ENCODE data around the gene UBE2H.
"Not testable (repeated sequence)": the region's sequence is repeated elsewhere in the genome, so short reads cannot be mapped to it uniquely, and the experiment has no call there.

The UBE2H gene

DNA sequence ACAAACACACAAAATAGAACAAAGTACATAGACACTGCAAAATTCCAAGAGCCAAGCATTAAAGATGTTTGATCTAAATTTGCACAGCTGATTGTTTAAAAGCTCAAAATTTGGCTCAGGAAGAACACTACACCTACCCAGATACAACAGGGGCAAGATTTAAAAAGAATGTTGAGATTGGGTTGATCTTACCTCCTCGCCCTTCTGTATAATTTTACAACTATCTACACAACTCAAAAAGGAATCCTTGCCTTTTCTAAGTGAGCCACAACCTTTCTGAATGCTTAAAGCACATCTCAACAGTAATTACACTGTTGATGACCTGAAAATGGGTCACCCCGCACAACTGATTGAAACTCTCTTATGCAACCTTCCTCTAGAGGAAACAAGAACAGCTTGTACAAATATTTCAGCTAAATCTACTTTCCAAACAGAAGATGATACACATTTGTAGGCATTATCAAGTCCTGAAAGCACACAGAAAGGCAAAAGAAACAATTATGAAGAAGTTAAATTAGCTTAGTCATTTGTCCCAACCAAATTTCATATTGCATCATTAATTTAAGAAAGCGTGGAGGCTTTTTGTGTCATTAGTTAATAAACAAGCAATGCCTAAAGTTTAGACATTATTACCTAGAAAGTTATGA is 75.5 kb downstream of the UBE2H start:
- Histone ChIP-seq H3K27me3 (replicated peaks; ENCODE audit: control insufficient read depth, insufficient read depth, low read length, poor library complexity, severe bottlenecking) (no peaks in the 10 kb centered on the region), H3K36me3 (ENCODE audit: control insufficient read depth, insufficient read depth, low read length) (peaks cover 3% of the 10 kb centered on the region), H3K27ac (ENCODE audit: insufficient read depth, low read length, poor library complexity, severe bottlenecking) (no peak overlapping the region), H3K4me1 (ENCODE audit: control insufficient read depth, insufficient read depth, low read length, poor library complexity, severe bottlenecking) (peaks cover 4% of the 10 kb centered on the region), H3K4me3 (ENCODE audit: insufficient read depth, low read depth, low read length, poor library complexity, severe bottlenecking) (no peak overlapping the region), H3K9me3 (ENCODE audit: control insufficient read depth, low read length) (no peaks in the 10 kb centered on the region)
- no peak for DNase-seq

- Histone ChIP-seq H3K4me1 (ENCODE audit: control insufficient read depth, insufficient read depth, low read length, poor library complexity, severe bottlenecking) (peaks cover 4% of the 10 kb centered on the region), H3K27me3 (replicated peaks; ENCODE audit: control insufficient read depth, insufficient read depth, low read length, poor library complexity, severe bottlenecking) (no peaks in the 10 kb centered on the region), H3K9me3 (ENCODE audit: control insufficient read depth, low read length) (no peaks in the 10 kb centered on the region), H3K4me3 (ENCODE audit: insufficient read depth, low read depth, low read length, poor library complexity, severe bottlenecking) (no peak overlapping the region), H3K36me3 (ENCODE audit: control insufficient read depth, insufficient read depth, low read length) (peaks cover 3% of the 10 kb centered on the region), H3K27ac (ENCODE audit: insufficient read depth, low read length, poor library complexity, severe bottlenecking) (no peak overlapping the region)
- no peak for DNase-seq
These were observed 76.9 kb downstream of the UBE2H start for GRCh38 chr7:129875745-129876411.

DNA sequence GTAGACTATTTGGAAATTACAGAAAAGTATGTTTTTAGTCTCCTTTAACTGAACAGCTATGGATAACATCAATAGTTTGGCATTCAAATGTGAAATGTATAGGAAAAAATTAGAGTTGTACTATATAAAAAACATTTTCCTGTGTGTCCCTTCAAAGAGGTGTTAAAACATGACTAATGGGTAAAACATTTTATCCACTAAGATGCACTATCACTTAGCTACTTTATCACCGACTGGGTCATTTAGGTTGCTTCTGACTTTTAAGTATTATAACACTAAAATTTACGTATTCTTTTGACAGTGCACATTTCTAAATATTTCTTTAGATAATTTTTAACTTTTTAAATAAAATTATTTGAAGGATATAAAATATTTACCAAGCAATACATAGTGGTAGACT is 77.6 kb downstream of the UBE2H start:
- Histone ChIP-seq H3K27ac (ENCODE audit: insufficient read depth, low read length, poor library complexity, severe bottlenecking) (no peak overlapping the region), H3K36me3 (ENCODE audit: control insufficient read depth, insufficient read depth, low read length) (peaks cover 3% of the 10 kb centered on the region), H3K9me3 (ENCODE audit: control insufficient read depth, low read length) (no peaks in the 10 kb centered on the region), H3K4me3 (ENCODE audit: insufficient read depth, low read depth, low read length, poor library complexity, severe bottlenecking) (no peak overlapping the region), H3K27me3 (replicated peaks; ENCODE audit: control insufficient read depth, insufficient read depth, low read length, poor library complexity, severe bottlenecking) (no peaks in the 10 kb centered on the region), H3K4me1 (ENCODE audit: control insufficient read depth, insufficient read depth, low read length, poor library complexity, severe bottlenecking) (no peaks in the 10 kb centered on the region)
- DNase-seq: no peak

DNA sequence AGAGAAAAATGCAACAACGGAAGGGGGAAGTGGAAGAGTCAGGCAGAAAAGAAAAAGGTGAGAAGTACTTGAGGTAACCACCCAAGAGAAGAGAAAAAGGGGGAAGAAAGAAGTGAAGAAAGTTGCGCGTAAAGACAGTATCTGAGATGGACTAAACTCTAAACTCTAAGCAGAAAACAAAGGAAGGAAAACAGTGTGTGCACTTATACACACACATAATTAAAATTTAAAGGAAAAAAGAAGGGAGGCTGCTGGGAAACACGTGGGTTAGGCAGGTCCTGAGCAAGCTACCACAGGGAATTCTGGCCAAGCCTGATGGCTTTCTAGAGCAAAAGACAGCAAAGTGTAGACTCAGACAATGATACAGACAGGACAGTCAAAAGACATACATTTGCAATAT is 78.0 kb downstream of the UBE2H start:
- H3K27me3 ChIP-seq (replicated peaks; ENCODE audit: control insufficient read depth, insufficient read depth, low read length, poor library complexity, severe bottlenecking): no peaks in the 10 kb centered on the region
- no peak for DNase-seq
- H3K4me1 ChIP-seq (ENCODE audit: control insufficient read depth, insufficient read depth, low read length, poor library complexity, severe bottlenecking): no peaks in the 10 kb centered on the region
- H3K4me3 ChIP-seq (ENCODE audit: insufficient read depth, low read depth, low read length, poor library complexity, severe bottlenecking): no peak overlapping the region
- H3K36me3 ChIP-seq (ENCODE audit: control insufficient read depth, insufficient read depth, low read length): peaks cover 3% of the 10 kb centered on the region
- no peak overlapping the region for H3K27ac ChIP-seq (ENCODE audit: insufficient read depth, low read length, poor library complexity, severe bottlenecking)
- no peaks in the 10 kb centered on the region for H3K9me3 ChIP-seq (ENCODE audit: control insufficient read depth, low read length)

- H3K9me3 ChIP-seq (ENCODE audit: control insufficient read depth, low read length): no peaks in the 10 kb centered on the region
- H3K4me1 ChIP-seq (ENCODE audit: control insufficient read depth, insufficient read depth, low read length, poor library complexity, severe bottlenecking): no peaks in the 10 kb centered on the region
- H3K27ac ChIP-seq (ENCODE audit: insufficient read depth, low read length, poor library complexity, severe bottlenecking): no peak overlapping the region
- no peak overlapping the region for H3K4me3 ChIP-seq (ENCODE audit: insufficient read depth, low read depth, low read length, poor library complexity, severe bottlenecking)
- no peak for DNase-seq
- H3K27me3 ChIP-seq (replicated peaks; ENCODE audit: control insufficient read depth, insufficient read depth, low read length, poor library complexity, severe bottlenecking): no peaks in the 10 kb centered on the region
- peaks cover 3% of the 10 kb centered on the region for H3K36me3 ChIP-seq (ENCODE audit: control insufficient read depth, insufficient read depth, low read length)
These were observed 80.7 kb downstream of the UBE2H start for GRCh38 chr7:129872054-129872453.

DNA sequence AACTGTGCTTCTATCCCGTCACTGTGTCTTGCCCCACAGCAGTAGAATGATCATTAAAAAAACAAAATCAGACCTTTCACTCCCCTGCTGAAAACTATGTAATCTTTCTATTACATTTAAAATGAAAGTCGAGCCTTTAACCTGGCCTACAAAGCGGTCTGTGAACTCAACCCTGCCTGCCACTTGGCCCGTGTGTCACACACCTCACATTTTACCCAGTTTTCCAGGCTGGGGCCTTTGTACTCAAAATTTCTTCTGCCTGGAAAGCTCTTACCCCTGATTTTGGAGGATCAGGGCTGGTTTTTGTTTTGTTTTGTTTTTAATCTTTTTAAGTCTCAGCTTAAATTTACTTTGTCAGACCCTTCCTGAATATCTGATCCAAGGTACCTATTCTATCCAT is 82.1 kb downstream of the UBE2H start:
- Histone ChIP-seq H3K4me1 (ENCODE audit: control insufficient read depth, insufficient read depth, low read length, poor library complexity, severe bottlenecking) (no peaks in the 10 kb centered on the region), H3K27ac (ENCODE audit: insufficient read depth, low read length, poor library complexity, severe bottlenecking) (no peak overlapping the region), H3K4me3 (ENCODE audit: insufficient read depth, low read depth, low read length, poor library complexity, severe bottlenecking) (no peak overlapping the region), H3K9me3 (ENCODE audit: control insufficient read depth, low read length) (no peaks in the 10 kb centered on the region), H3K36me3 (ENCODE audit: control insufficient read depth, insufficient read depth, low read length) (peaks cover 2% of the 10 kb centered on the region), H3K27me3 (replicated peaks; ENCODE audit: control insufficient read depth, insufficient read depth, low read length, poor library complexity, severe bottlenecking) (no peaks in the 10 kb centered on the region)
- DNase-seq: no peak

- no peak for DNase-seq
- no peaks in the 10 kb centered on the region for H3K4me1 ChIP-seq (ENCODE audit: control insufficient read depth, insufficient read depth, low read length, poor library complexity, severe bottlenecking)
- no peak overlapping the region for H3K4me3 ChIP-seq (ENCODE audit: insufficient read depth, low read depth, low read length, poor library complexity, severe bottlenecking)
- no peaks in the 10 kb centered on the region for H3K27me3 ChIP-seq (replicated peaks; ENCODE audit: control insufficient read depth, insufficient read depth, low read length, poor library complexity, severe bottlenecking)
- no peaks in the 10 kb centered on the region for H3K36me3 ChIP-seq (ENCODE audit: control insufficient read depth, insufficient read depth, low read length)
- no peaks in the 10 kb centered on the region for H3K9me3 ChIP-seq (ENCODE audit: control insufficient read depth, low read length)
- no peak overlapping the region for H3K27ac ChIP-seq (ENCODE audit: insufficient read depth, low read length, poor library complexity, severe bottlenecking)
These were observed 86.5 kb downstream of the UBE2H start for GRCh38 chr7:129866251-129866650.

- no peaks in the 10 kb centered on the region for H3K36me3 ChIP-seq (ENCODE audit: control insufficient read depth, insufficient read depth, low read length)
- DNase-seq: no peak
- no peaks in the 10 kb centered on the region for H3K27me3 ChIP-seq (replicated peaks; ENCODE audit: control insufficient read depth, insufficient read depth, low read length, poor library complexity, severe bottlenecking)
- no peak overlapping the region for H3K27ac ChIP-seq (ENCODE audit: insufficient read depth, low read length, poor library complexity, severe bottlenecking)
- no peaks in the 10 kb centered on the region for H3K4me1 ChIP-seq (ENCODE audit: control insufficient read depth, insufficient read depth, low read length, poor library complexity, severe bottlenecking)
- H3K9me3 ChIP-seq (ENCODE audit: control insufficient read depth, low read length): no peaks in the 10 kb centered on the region
- H3K4me3 ChIP-seq (ENCODE audit: insufficient read depth, low read depth, low read length, poor library complexity, severe bottlenecking): no peak overlapping the region
These were observed 86.9 kb downstream of the UBE2H start for GRCh38 chr7:129865925-129866201.

DNA sequence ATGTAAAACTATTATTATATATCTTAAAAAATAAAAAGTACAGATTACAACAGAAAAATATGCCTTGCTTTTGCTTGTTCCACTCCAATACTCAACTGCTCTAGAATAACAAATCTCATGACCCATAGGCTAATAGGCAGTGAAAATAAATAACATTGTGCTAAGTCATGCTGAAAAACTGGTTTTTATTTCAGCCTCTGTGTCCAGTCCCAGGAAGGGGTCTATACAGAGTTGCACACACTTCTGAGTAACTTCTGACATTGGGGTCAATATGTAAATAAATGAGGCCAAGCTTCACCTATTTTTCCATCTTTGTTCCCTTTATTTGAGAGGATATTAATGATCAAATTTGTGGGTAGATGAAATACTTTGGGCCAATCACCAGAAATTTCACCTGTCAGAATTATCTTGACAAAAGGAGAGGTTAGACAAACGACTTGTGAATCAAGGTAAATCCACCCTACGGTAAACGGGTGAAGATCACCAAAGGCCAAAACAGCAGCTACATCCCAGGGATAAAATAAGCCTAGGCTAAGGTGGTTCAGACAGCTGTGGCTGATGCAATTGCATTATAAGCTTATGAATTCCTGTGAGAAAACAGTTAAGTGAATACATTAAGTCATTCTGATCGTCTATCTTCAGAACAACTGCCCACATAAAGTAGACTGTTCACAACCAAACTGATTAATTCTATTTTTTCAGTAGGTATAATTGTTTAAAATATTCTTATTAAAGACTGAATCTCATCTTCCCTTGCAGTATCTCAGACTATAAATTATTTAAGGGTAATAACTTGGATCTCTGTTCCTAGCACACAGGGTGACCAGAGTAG is 87.5 kb downstream of the UBE2H start:
- Histone ChIP-seq H3K36me3 (ENCODE audit: control insufficient read depth, insufficient read depth, low read length) (no peaks in the 10 kb centered on the region), H3K4me3 (ENCODE audit: insufficient read depth, low read depth, low read length, poor library complexity, severe bottlenecking) (no peak overlapping the region), H3K9me3 (ENCODE audit: control insufficient read depth, low read length) (no peaks in the 10 kb centered on the region), H3K4me1 (ENCODE audit: control insufficient read depth, insufficient read depth, low read length, poor library complexity, severe bottlenecking) (no peaks in the 10 kb centered on the region), H3K27me3 (replicated peaks; ENCODE audit: control insufficient read depth, insufficient read depth, low read length, poor library complexity, severe bottlenecking) (no peaks in the 10 kb centered on the region), H3K27ac (ENCODE audit: insufficient read depth, low read length, poor library complexity, severe bottlenecking) (no peak overlapping the region)
- DNase-seq: no peak

DNA sequence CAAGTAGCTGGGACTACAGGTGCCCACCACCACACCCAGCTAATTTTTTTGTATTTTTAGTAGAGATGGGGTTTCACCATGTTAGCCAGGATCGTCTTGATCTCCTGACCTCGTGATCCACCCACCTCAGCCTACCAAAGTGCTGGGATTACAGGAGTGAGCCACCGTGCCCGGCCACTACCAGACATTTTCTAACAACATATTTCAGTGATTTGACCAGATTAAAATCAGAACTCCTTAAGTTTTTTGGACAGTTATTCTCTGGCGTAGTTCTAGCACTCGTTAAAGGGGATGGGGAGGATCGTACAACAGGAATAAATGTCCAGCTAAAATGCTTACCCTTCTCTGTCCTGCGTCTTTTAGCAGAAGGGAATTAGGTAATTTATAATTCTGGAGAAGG is 88.1 kb downstream of the UBE2H start:
- H3K27ac ChIP-seq (ENCODE audit: insufficient read depth, low read length, poor library complexity, severe bottlenecking); DNase-seq; H3K9me3 ChIP-seq (ENCODE audit: control insufficient read depth, low read length); H3K4me3 ChIP-seq (ENCODE audit: insufficient read depth, low read depth, low read length, poor library complexity, severe bottlenecking); H3K36me3 ChIP-seq (ENCODE audit: control insufficient read depth, insufficient read depth, low read length); H3K27me3 ChIP-seq (replicated peaks; ENCODE audit: control insufficient read depth, insufficient read depth, low read length, poor library complexity, severe bottlenecking); H3K4me1 ChIP-seq (ENCODE audit: control insufficient read depth, insufficient read depth, low read length, poor library complexity, severe bottlenecking): not testable (repeated sequence)

Data from effector memory CD4-positive, alpha-beta T cell (primary cell).